ENCODE measurements around the gene BEAN1.

The BEAN1 gene, protein sequence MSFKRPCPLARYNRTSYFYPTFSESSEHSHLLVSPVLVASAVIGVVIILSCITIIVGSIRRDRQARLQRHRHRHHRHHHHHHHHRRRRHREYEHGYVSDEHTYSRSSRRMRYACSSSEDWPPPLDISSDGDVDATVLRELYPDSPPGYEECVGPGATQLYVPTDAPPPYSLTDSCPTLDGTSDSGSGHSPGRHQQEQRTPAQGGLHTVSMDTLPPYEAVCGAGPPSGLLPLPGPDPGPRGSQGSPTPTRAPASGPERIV

DNA sequence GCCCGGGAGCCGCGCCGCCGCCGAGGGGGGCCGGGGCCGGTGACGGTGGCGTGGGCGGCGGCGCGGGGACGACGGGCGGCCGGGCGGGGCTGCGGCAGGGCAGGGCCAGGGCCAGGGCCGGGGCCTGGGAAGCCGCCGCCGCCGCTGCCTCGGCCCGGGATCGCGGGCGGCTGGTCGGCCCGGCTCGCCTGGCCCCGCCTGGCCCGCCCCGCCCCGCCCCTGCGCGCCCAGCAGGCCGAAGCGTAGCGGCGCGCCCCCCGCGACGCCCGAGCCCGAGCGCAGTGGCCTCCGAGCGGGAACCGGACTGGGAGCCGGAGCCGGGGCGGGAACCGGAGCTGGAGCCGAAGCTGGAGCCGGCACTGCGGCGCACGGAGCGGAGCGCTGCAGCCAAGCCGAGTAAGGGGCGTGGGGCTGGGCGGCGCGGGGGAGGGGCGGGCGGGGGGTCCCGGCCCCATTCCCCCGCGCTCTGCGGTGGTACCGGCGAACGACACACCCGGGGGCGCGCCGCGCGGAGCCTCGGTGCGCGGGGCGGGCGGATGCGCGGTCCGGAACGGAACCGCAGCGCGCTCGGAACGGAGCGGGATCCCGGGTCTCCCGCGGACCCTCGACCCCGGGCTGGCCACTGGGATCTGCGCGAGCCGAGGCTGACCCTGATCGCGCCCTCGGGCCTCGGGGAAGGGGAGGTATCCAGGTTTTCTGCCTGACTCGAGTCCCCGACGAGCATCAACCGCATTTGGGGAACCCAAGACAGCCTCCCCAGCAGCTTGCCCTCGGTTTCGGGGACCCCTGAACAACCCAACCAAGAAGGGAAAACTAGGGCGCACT, at the start of gene BEAN1:
Gene BEAN1, plus strand, starts transcription at position 260 of the 825 bp plus-strand sequence. CDS start 10,382 bp downstream, outside the sequence.
- no peak for DNase-seq (ENCODE audit: low spot score)

- DNase-seq (ENCODE audit: low spot score), result no peak
Measured at GRCh38 chr16:66377324-66377723, 49.8 kb upstream of the BEAN1 start.

DNA sequence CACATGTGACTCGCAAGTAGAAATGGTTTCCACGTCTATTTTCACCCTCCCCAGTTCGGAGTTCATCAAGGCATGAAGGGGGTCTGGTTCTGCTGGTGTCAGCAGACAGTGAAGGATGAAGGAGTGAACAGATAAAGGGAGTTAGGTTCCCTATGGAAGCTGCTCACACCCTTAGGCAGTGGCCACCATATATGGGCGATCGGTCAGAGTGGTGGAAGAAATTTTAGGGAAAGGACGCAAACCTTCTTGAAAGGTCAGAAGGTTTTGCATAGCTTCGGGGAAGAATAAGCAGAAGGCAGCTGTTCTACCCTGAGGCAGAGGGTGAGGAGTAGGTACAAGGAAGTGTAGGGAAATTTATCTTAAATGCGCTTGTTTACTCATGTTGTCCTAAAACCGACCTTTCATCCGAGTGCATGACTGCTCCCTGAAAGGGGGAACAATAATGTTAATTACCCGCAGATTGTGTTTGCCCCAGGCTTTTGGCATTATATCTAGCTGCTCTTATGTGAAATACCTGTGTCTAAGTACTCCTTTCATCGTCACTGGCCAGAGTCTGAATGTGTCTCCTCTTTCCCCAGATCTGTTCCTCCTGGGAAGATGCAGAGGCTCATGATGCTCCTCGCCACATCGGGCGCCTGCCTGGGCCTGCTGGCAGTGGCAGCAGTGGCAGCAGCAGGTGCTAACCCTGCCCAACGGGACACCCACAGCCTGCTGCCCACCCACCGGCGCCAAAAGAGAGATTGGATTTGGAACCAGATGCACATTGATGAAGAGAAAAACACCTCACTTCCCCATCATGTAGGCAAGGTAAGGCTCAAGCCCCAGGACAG, 48.1 kb upstream of the BEAN1 start:
- DNase-seq (ENCODE audit: low spot score), result no peak

GRCh38 chr16:66379571-66379941, 47.5 kb upstream of the BEAN1 start:
- DNase-seq (ENCODE audit: low spot score), result no peak

- no peak for DNase-seq (ENCODE audit: low spot score)
Measured at GRCh38 chr16:66380421-66380820, 46.7 kb upstream of the BEAN1 start.

DNA sequence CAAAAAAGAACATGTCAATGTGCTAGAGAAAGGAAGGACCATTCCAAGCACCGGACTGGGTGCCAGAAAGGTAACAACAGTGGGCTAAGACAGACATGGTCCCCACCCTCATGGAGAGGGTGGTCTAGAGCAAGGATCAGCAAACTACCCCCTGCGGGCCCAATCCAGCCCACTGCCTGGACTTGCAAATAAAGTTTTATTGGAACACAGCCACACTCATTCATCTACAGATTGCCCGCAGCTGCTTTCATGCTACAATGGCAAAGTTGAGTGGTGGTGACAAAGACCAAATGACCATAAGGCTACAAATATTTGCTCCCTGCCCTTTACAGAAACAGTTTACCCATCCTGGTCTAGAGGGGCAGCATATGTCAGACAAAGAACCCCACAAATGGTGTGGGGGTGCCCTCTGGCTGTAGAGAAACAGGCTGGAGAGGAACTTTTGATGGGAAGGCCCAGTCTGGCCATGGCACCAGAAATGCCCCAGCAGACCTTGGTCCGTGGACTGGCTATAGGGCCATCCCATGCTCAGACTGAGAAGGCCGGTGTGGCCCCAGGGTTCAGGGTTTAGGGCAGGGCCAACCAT, 45.4 kb upstream of the BEAN1 start:
- DNase-seq (ENCODE audit: low spot score), result no peak

- DNase-seq (ENCODE audit: low spot score), result no peak
Measured at GRCh38 chr16:66382171-66382965, 44.7 kb upstream of the BEAN1 start.

- DNase-seq (ENCODE audit: low spot score), result no peak
Measured at GRCh38 chr16:66382966-66383299, 44.2 kb upstream of the BEAN1 start.

DNA sequence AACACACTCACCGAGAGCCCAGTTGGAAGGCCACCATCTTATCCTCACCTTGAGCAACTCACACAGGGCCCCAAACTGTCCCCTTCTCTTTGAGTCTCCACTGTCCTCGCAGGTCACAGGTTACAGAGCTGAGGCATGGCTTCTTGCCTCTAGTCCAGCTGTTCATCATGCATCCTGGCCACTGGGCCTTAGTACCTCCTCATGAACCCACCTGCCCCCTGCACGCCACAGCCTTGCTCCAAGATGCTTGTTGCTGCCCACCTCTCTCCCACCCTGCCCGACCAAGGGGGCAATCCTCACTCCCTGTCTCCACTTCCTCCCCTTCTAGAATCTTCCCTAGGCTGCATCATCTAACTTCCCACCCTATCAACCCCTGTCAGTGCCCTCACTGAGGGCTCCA, 43.5 kb upstream of the BEAN1 start:
- DNase-seq (ENCODE audit: low spot score), result no peak

DNA sequence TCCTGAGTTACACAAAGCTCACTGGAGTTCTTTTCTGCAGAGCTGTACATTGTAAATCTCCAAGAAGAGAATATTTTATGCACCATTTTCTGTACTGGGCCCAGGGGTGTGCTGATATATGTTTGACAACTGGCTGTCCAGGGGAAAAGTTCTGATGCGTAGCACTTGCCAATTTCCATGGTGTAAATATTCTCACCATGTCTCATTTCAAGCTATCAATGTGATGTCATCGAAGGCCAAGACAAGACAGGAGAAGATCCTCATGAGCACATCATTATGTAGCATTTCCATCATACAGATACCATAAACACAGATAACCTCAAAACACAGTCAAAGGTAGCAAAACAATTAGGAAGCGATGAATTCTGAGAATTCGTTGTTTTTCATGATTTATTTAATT, 41.7 kb upstream of the BEAN1 start:
- no peak for DNase-seq (ENCODE audit: low spot score)

GRCh38 chr16:66386629-66387622, 40.2 kb upstream of the BEAN1 start:
- DNase-seq (ENCODE audit: low spot score), result no peak

DNA sequence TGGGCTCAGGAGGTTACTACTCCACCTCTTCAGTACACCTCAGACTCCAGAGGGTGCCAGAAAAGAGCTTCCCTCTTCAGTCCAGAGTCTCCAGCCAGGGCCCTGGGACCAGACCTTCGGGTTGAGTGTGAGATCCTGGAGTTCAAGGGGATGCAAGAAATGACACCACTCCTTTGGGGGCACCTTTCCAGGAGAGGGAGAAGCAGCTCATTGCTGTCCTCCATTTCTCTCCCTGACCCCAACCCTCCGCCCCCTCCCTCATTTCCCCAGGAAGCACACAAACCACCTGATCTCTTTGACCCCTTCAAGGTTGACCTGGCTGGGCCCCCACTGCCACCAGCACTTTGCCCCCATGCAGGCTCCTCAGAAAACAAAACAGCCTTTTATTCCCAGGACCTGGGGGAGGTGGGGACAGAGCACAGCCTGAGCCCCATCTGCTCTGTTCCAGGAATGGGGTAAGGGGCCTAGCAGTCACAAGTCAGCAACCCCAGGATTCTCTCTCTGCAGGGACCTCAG, 39.2 kb upstream of the BEAN1 start:
- DNase-seq (ENCODE audit: low spot score), result no peak

DNA sequence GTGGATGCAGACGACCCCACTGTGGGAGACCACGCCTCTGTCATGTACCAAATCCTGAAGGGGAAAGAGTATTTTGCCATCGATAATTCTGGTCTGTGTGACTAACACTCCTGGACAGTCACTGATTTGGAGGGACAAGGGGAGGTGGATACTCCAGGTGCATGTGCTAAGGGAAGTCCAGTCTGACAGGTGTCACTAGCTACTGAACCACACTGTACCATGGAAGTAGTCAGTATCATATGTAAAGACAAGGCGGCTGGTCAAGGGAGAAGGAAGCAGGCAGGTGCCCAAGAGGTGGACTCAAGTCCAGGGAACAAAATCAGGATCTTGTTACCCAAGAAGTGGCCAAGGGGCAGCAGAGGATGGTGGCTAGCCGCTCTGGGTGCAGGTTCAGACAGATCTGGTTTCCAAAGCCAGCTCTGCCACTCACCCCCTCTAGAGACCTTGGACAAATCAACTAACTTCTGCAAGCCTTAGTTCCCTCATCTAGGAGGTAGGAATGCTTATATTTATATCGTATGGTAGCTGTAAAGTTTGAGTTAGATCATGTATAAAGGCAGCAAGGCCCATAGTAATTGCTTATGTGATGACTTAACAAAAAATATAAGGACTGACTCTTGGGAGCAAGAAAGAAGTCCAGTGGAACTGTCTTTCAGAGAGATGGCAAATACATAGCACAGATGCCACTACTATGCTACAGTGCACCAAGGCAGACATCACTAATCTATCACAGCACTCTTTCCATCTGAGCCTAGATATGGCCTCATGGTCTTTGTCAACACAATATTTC, 38.5 kb upstream of the BEAN1 start:
- DNase-seq (ENCODE audit: low spot score), result no peak

DNA sequence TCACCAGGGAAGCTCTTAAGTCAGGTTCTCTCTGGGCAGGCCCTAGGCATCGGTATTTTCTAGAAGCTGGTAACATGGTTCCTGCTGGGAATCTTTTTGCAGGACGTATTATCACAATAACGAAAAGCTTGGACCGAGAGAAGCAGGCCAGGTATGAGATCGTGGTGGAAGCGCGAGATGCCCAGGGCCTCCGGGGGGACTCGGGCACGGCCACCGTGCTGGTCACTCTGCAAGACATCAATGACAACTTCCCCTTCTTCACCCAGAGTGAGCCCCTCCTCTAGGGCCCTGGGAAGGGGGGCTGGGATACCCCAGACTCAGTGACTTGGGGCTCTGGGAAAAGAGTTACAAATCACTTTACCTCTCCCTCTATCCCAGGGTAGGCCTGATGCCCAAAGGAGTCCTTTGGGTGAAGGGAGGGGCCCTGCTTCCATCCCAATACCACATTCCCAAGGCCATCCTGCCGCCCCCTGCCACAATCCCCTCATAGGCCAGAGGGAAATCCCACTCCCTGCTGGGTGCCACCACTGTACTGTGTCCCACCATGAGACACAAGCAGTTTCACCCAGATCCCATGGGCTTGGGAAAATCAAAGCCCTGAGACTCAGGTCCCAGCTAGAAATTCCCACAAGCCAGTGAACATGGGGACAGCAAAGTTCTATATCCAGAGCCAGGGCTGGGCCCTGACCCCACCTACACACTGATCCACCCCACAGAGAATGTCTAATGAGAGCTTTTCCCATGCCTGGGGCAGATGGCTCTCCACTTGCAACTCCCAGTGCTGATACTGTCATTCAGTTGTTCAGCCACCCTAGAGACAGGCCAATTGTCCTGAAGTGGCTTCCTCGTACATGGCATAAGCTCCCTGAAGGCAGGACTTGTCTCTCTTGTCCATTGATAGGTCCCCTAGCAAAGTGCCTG, 37.6 kb upstream of the BEAN1 start:
- no peak for DNase-seq (ENCODE audit: low spot score)

GRCh38 chr16:66390346-66391108, 36.6 kb upstream of the BEAN1 start:
- no peak for DNase-seq (ENCODE audit: low spot score)

DNA sequence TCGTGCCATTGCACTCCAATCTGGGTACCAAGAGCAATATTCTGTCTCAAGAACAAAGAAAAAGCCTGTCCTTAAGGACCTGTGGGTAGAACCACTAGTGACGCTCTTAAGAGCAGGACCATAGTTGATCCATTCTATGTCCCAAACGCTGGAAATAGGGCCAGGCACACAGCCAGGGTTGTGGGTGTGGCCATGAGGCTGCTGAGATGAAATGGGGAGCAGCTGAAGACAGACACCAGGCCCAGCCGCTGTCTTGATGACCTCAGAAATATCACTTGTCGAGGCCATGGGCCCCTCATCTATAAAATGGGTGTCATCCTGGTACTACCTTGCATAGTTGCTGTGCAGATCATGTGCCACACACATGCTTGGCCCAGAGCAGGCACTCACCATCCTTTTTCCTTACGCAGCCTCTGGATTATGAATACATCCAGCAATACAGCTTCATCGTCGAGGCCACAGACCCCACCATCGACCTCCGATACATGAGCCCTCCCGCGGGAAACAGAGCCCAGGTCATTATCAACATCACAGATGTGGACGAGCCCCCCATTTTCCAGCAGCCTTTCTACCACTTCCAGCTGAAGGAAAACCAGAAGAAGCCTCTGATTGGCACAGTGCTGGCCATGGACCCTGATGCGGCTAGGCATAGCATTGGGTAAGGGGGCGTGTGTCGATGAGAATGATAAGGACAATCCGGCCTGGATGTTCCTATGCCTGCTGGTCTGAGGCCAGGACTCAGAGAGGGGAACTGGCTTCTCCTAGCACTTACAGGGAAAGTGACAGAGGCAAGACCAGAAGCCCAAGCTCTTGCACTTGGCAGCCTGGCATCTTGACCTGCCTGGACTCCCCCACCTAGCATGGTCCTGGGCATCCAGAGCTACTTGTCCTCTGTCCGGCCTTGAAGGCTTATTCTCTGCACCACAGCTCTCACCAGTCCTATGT, 35.1 kb upstream of the BEAN1 start:
- DNase-seq (ENCODE audit: low spot score), result no peak
